CD14-positive monocyte (primary cell): ENCODE results near the gene MYO3B. TPM values are rescaled to one million over a fixed set of nuclear protein-coding genes. Genes with fewer than 3 reads are reported as not detected.

Source experiments
- DNase-seq, 3 donors: peaks; one replicate each; pipeline ENCODE4 v3.0.0-alpha.2; 2011 to 2022
- H2AFZ ChIP-seq: 2 replicates; pipeline ENCODE4 v1.6.0; 2012; ENCODE audit warnings: mild to moderate bottlenecking, low read depth, low read length, inconsistent platforms; ENCODE audit not compliant: insufficient read depth, poor library complexity, severe bottlenecking
- H3K27ac ChIP-seq, 2 donors: 1 replicate in 1 of 2; 2 replicates in 1 of 2; pipeline ENCODE4 v1.5.1; 2012 to 2013; ENCODE audit warnings: low read length in 2 of 2, control low read depth in 1 of 2, inconsistent platforms in 1 of 2, low read depth in 1 of 2, mild to moderate bottlenecking in 1 of 2
- H3K27me3 ChIP-seq, 2 donors: one replicate each; pipeline versions ENCODE4 v1.6.0 to v1.6.1; 2011 to 2013; ENCODE audit warnings: low read length in 2 of 2; ENCODE audit not compliant: control insufficient read depth in 2 of 2, insufficient read depth in 2 of 2
- H3K36me3 ChIP-seq, 2 donors: replicated peaks in 1 of 2; 1 replicate in 1 of 2; 2 replicates in 1 of 2; pipeline versions ENCODE4 v1.5.1 to v1.6.1; 2012 to 2013; ENCODE audit warnings: low read length in 2 of 2, control low read depth in 1 of 2, inconsistent platforms in 1 of 2, mild to moderate bottlenecking in 1 of 2; ENCODE audit not compliant: insufficient read depth in 2 of 2, control insufficient read depth in 1 of 2
- H3K4me1 ChIP-seq, 2 donors: 1 replicate in 1 of 2; 2 replicates in 1 of 2; pipeline versions ENCODE4 v1.5.1 to v1.6.1; 2012 to 2013; ENCODE audit warnings: low read length in 2 of 2, control low read depth in 1 of 2, inconsistent platforms in 1 of 2, mild to moderate bottlenecking in 1 of 2, moderate library complexity in 1 of 2; ENCODE audit not compliant: insufficient read depth in 2 of 2, control insufficient read depth in 1 of 2
- H3K4me2 ChIP-seq: replicated peaks from 2 replicates; pipeline ENCODE3; 2012; ENCODE audit warnings: low read length, moderate library complexity, mild to moderate bottlenecking; ENCODE audit not compliant: poor library complexity, severe bottlenecking; ENCODE audit errors: extremely low read depth
- H3K4me3 ChIP-seq, 3 experiments: fragments of 200-600 bp in 1 of 3; sonication (generic) in 1 of 3; replicated peaks in 1 of 3; 1 replicate in 2 of 3; 2 replicates in 1 of 3; pipeline ENCODE4 v1.5.1; 2011 to 2013; ENCODE audit warnings: low read length in 3 of 3, mild to moderate bottlenecking in 3 of 3, control low read depth in 2 of 3, low read depth in 2 of 3, inconsistent platforms in 1 of 3, moderate library complexity in 1 of 3
- H3K79me2 ChIP-seq: 2 replicates; pipeline ENCODE4 v1.6.0; 2012; ENCODE audit warnings: mild to moderate bottlenecking, control low read depth, inconsistent platforms, low read length, moderate library complexity; ENCODE audit not compliant: insufficient read depth
- H3K9ac ChIP-seq: 2 replicates; pipeline ENCODE4 v1.6.0; 2017; ENCODE audit warnings: low read length, mild to moderate bottlenecking; ENCODE audit not compliant: insufficient read depth, poor library complexity, severe bottlenecking
- H3K9me3 ChIP-seq, 2 donors: replicated peaks in 1 of 2; 1 replicate in 1 of 2; 2 replicates in 1 of 2; pipeline versions ENCODE4 v1.5.1 to v1.6.1; 2012 to 2013; ENCODE audit warnings: low read length in 2 of 2, control low read depth in 1 of 2; ENCODE audit not compliant: control insufficient read depth in 1 of 2, insufficient read depth in 1 of 2
- H4K20me1 ChIP-seq: 2 replicates; pipeline ENCODE4 v1.6.0; 2012; ENCODE audit warnings: mild to moderate bottlenecking, low read length, control low read depth, moderate library complexity; ENCODE audit not compliant: insufficient read depth
- H3K27ac Mint-ChIP-seq, 7 donors: one replicate each; pipeline ENCODE4 v1.8.0; 2020; ENCODE audit warnings: mild to moderate bottlenecking in 7 of 7, mixed read lengths in 7 of 7, moderate library complexity in 6 of 7, inconsistent platforms in 2 of 7
- H3K27me3 Mint-ChIP-seq, 3 donors: one replicate each; pipeline ENCODE4 v1.8.0; 2021 to 2022; ENCODE audit warnings: low read depth in 3 of 3, mild to moderate bottlenecking in 3 of 3, mixed read lengths in 3 of 3, moderate library complexity in 3 of 3, inconsistent platforms in 1 of 3
- H3K36me3 Mint-ChIP-seq, 2 donors: one replicate each; pipeline ENCODE4 v1.8.0; 2020; ENCODE audit warnings: mixed read lengths in 2 of 2, inconsistent platforms in 1 of 2, mild to moderate bottlenecking in 1 of 2
- H3K4me1 Mint-ChIP-seq: one replicate; pipeline ENCODE4 v1.8.0; 2020; ENCODE audit warnings: mild to moderate bottlenecking, mixed read lengths
- H3K4me3 Mint-ChIP-seq, 2 donors: one replicate each; pipeline ENCODE4 v1.8.0; 2020; ENCODE audit warnings: mild to moderate bottlenecking in 2 of 2, mixed read lengths in 2 of 2, moderate library complexity in 1 of 2
- H3K9me3 Mint-ChIP-seq, 7 donors: one replicate each; pipeline ENCODE4 v1.8.0; 2020 to 2022; ENCODE audit warnings: mixed read lengths in 7 of 7, mild to moderate bottlenecking in 6 of 7, moderate library complexity in 6 of 7, inconsistent platforms in 2 of 7
- WGBS: methylation state at CpG from one replicate; pipeline ENCODE4 v1.1.5; 2013; ENCODE audit warnings: missing lambda C conversion rate; ENCODE audit not compliant: insufficient coverage; 5-methylcytosine and 5-hydroxymethylcytosine counted together
- intact Hi-C, 2 donors: fragments of 100-400 bp; cut with micrococcal nuclease; formaldehyde crosslinking; loops; one replicate each; pipeline versions ENCODE4 v1.15.0 to v1.15.1; 2023
- polyA plus RNA-seq, 3 donors: library from polyadenylated mRNA; depleted of rRNA in 1 of 3; unstranded in 2 of 3; stranded (reverse) in 1 of 3; fragments of 300-500 nt in 2 of 3; fragments of >200 nt in 1 of 3; fragmentation: Illumina TruSeq in 2 of 3; gene quantifications; 1 replicate in 2 of 3; 2 replicates in 1 of 3; pipeline ENCODE4 v1.2.3, GENCODE V29; 2012 to 2021
- TF ChIP-seq, protein P1 (sequence below): fragments of 200-600 bp; IDR thresholded peaks from one replicate; pipeline ENCODE4 v1.8.0; 2022; ENCODE audit warnings: antibody characterized with exemption, mild to moderate bottlenecking

MYO3B gene
- polyA plus RNA-seq, 3 donors: not detected

DNA sequence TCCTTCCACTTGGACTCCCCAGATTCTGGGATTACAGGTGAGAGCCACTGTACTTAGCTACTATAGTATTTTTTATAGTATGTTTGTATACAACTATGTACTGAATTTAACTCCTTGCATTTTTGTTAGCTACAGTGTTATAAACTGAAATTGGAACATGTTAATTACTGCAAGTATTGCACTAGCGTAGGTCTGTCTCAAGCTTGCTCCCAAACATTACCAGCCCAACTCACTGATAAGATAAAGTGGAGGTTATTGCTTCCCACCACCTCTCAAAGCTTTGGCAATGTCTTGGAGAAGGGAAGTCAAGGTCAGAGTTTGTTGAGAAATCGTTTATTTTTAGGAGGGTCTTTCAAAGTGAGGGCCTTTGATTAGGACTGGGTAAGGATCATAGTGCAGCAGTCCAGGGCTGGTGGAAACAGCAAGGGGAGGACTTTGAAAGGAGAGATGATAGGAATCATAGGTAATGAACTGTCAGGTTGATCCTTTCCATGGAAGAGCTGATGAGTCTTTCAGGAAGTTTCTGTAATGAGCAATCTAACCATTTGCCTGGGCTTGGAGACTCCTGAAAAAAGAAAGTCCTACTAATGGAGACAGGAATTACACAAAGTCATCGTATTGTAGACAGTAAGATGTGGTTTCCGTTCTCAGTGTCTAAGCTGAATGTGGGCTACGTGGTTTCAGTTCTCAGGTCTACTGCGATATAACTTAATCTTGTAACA is 257.1 kb downstream of the MYO3B start:
- TF ChIP-seq, protein P1, sequence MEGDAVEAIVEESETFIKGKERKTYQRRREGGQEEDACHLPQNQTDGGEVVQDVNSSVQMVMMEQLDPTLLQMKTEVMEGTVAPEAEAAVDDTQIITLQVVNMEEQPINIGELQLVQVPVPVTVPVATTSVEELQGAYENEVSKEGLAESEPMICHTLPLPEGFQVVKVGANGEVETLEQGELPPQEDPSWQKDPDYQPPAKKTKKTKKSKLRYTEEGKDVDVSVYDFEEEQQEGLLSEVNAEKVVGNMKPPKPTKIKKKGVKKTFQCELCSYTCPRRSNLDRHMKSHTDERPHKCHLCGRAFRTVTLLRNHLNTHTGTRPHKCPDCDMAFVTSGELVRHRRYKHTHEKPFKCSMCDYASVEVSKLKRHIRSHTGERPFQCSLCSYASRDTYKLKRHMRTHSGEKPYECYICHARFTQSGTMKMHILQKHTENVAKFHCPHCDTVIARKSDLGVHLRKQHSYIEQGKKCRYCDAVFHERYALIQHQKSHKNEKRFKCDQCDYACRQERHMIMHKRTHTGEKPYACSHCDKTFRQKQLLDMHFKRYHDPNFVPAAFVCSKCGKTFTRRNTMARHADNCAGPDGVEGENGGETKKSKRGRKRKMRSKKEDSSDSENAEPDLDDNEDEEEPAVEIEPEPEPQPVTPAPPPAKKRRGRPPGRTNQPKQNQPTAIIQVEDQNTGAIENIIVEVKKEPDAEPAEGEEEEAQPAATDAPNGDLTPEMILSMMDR: no peak
- Mint-ChIP-seq H3K27me3 (peaks cover 7 to 13% (median 9%) of the 10 kb centered on the region in 3 donors), H3K4me3 (no peak overlapping the region), H3K36me3 (no peaks in the 10 kb centered on the region), H3K9me3 (peaks cover 0 to 3% (median 0%) of the 10 kb centered on the region in 7 donors), H3K4me1 (no peaks in the 10 kb centered on the region), H3K27ac (no peak overlapping the region)
- 38% methylated on average over 3 of the region's 6 CpGs for WGBS
- Histone ChIP-seq H3K4me1 (no peaks in the 10 kb centered on the region), H3K36me3 (no peaks in the 10 kb centered on the region), H3K9me3 (no peaks in the 10 kb centered on the region), H2AFZ (no peak overlapping the region), H3K4me2 (no peak overlapping the region), H4K20me1 (no peaks in the 10 kb centered on the region), H3K27ac (no peak overlapping the region), H3K9ac (no peak overlapping the region), H3K27me3 (peaks cover 3 to 8% of the 10 kb centered on the region in 2 donors), H3K4me3 (no peak overlapping the region), H3K79me2 (no peaks in the 10 kb centered on the region)
- no peak for DNase-seq
- intact Hi-C loops: no loop called here

DNA sequence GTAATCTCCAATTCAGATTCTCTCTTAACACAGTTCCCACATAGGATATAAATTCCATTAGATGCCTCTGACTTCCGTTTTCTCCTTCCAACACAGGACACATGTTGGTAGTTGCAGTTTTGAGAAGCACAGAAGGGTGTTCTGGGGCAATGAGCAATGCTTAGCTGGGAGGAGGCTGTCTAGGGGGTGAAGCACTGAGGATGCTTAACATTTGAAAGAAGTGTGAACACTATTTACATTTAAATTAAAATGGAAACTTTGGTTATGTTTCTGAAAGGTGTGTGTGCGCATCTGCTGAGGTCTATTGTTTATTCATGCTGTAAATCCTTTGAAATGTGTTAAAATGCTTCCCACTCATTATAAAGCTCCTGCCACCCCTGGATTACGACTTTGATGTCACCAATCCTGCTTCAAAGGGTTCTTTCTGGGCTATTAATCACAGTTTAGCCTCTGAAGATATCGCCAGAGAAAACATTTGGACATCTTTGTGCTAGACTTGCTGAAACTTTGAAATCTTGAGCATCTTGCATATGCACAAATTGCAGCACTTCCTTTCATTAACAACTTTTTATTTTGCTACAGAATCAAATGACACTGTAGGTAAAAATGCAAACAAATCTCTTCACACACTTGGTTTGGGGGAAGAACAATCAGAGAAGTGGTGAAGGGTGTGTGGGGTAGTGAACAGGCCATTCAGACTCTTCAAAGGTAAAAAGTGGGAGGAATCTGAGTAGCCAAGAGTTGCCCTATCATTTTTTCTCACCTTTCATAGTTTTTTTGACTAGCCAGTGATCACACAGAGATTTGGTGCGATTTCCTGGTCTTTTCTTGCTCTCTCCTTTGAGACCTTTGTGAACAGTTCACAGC is 258.4 kb downstream of the MYO3B start:
- TF ChIP-seq, protein P1: no peak
- Mint-ChIP-seq H3K36me3 (no peaks in the 10 kb centered on the region), H3K9me3 (peaks cover 0 to 9% (median 0%) of the 10 kb centered on the region in 7 donors), H3K27ac (no peak overlapping the region), H3K27me3 (peaks cover 7 to 9% (median 8%) of the 10 kb centered on the region in 3 donors), H3K4me1 (no peaks in the 10 kb centered on the region), H3K4me3 (no peak overlapping the region)
- H4K20me1 ChIP-seq: no peaks in the 10 kb centered on the region
- H3K4me3 ChIP-seq: no peak overlapping the region
- H3K9ac ChIP-seq: no peak overlapping the region
- no peaks in the 10 kb centered on the region for H3K4me1 ChIP-seq
- intact Hi-C loops: no loop called here
- no peak overlapping the region for H2AFZ ChIP-seq
- 34% methylated on average over 2 of the region's 5 CpGs for WGBS
- no peaks in the 10 kb centered on the region for H3K9me3 ChIP-seq
- no peak overlapping the region for H3K4me2 ChIP-seq
- peaks cover 0 to 8% of the 10 kb centered on the region in 2 donors for H3K27me3 ChIP-seq
- no peak overlapping the region for H3K27ac ChIP-seq
- no peak for DNase-seq
- H3K79me2 ChIP-seq: no peaks in the 10 kb centered on the region
- no peaks in the 10 kb centered on the region for H3K36me3 ChIP-seq
